ENCODE data around the gene C1QL3. TPM values are rescaled to one million over a fixed set of nuclear protein-coding genes. Genes with fewer than 3 reads are reported as not detected.

Gene C1QL3
- total RNA-seq: 0.48 TPM in 1 of 2 replicates, not detected in the other

GRCh38 chr10:16521311-16522016 is at the start of gene C1QL3:
TSS of gene C1QL3 (minus strand) at chr10:16521879. CDS start at chr10:16521065, 814 bp downstream.

Other genes starting within 250 kb of the C1QL3 start
- gene PTER, start 84.9 kb downstream of the C1QL3 start, total RNA-seq: 21.7 and 26.4 TPM in 2 replicates

All from tracheal epithelial cell (primary cell).